Placental epithelial cell (primary cell): Measurements from ENCODE around the gene DAZL. TPM values are rescaled to one million over a fixed set of nuclear protein-coding genes. Genes with fewer than 3 reads are reported as not detected.

Experiments used
- total RNA-seq: library from RNA; depleted of rRNA; stranded (reverse); fragments of >200 nt; gene quantifications from 2 replicates; pipeline ENCODE4 v1.2.3, GENCODE V29; 2012

Gene DAZL, protein sequence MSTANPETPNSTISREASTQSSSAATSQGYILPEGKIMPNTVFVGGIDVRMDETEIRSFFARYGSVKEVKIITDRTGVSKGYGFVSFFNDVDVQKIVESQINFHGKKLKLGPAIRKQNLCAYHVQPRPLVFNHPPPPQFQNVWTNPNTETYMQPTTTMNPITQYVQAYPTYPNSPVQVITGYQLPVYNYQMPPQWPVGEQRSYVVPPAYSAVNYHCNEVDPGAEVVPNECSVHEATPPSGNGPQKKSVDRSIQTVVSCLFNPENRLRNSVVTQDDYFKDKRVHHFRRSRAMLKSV
- under 0.01 and 0.22 TPM in 2 replicates for total RNA-seq

GRCh38 chr3:16604887-16605602 lies at the start of gene DAZL:
TSS of gene DAZL (minus strand) at chr3:16605423. CDS start at chr3:16605205, 218 bp downstream.

Other genes with a start within 250 kb of the DAZL start
- 23.9 and 28.7 TPM in 2 replicates for gene RFTN1, start 91.7 kb downstream of the DAZL start, total RNA-seq